WI38 (cell line): ENCODE results near the gene TTC39A.
A peak's percentile ranks its signal among the peaks of the same experiment; 100 is the strongest.

ENCODE experiments used
- H3K4me3 ChIP-seq: 2 replicates; pipeline ENCODE4 v1.5.1; 2011; ENCODE audit warnings: low read depth, mild to moderate bottlenecking, control low read depth, low read length
- CTCF ChIP-seq: IDR thresholded peaks from 2 replicates; pipeline ENCODE4 v1.5.1; 2012; ENCODE audit warnings: low read depth, mild to moderate bottlenecking, control low read depth, low read length

The TTC39A gene

GRCh38 chr1:51297401-51298321 lies 32.7 kb downstream of the TTC39A start:
- H3K4me3 ChIP-seq: no peak overlapping the region
- TF ChIP-seq CTCF: no peak

GRCh38 chr1:51296383-51297357 lies 33.7 kb downstream of the TTC39A start:
- H3K4me3 ChIP-seq: 0 out of 2 replicates have a peak overlapping the region, but pooled peaks have one; percentile 22
- peak; percentile 98 for TF ChIP-seq CTCF

- no peak for TF ChIP-seq CTCF
- no peak overlapping the region for H3K4me3 ChIP-seq
Observed at GRCh38 chr1:51295926-51296325, 34.4 kb downstream of the TTC39A start.

- no peak overlapping the region for H3K4me3 ChIP-seq
- TF ChIP-seq CTCF: no peak
Observed at GRCh38 chr1:51294566-51295184, 35.7 kb downstream of the TTC39A start.

GRCh38 chr1:51293898-51294515 lies 36.4 kb downstream of the TTC39A start:
- H3K4me3 ChIP-seq: no peak overlapping the region
- no peak for TF ChIP-seq CTCF

GRCh38 chr1:51290489-51290847 lies 39.9 kb downstream of the TTC39A start:
- TF ChIP-seq CTCF: no peak
- no peak overlapping the region for H3K4me3 ChIP-seq
